Vagina (tissue), 2 donors: ENCODE measurements around the gene POU5F2. TPM values are rescaled to one million over a fixed set of nuclear protein-coding genes. Genes with fewer than 3 reads are reported as not detected.

Source experiments
- DNase-seq, 2 donors: peaks; one replicate each; pipeline ENCODE4 v3.0.0-alpha.2; 2017; ENCODE audit errors: extremely low spot score in 2 of 2
- H3K27ac ChIP-seq: fragments of 200-600 bp; sonication (generic); one replicate; pipeline ENCODE4 v1.5.1; 2019
- H3K27me3 ChIP-seq: fragments of 200-600 bp; sonication (generic); one replicate; pipeline ENCODE4 v1.5.1; 2019
- H3K36me3 ChIP-seq, 2 donors: fragments of 200-600 bp; sonication (generic); one replicate each; pipeline ENCODE4 v1.5.1; 2017 to 2019
- H3K4me1 ChIP-seq: fragments of 200-600 bp; sonication (generic); one replicate; pipeline ENCODE4 v1.5.1; 2019
- H3K4me3 ChIP-seq, 2 donors: fragments of 200-600 bp; sonication (generic); 1 replicate in 1 of 2; 2 replicates in 1 of 2; pipeline ENCODE4 v1.5.1; 2016 to 2019
- H3K9me3 ChIP-seq: fragments of 200-600 bp; sonication (generic); one replicate; pipeline ENCODE4 v1.5.1; 2019
- POLR2A ChIP-seq, 2 donors: fragments of 450-650 bp; IDR thresholded peaks; one replicate each; pipeline ENCODE4 v1.6.1; 2017; ENCODE audit warnings: antibody characterized with exemption in 2 of 2, mild to moderate bottlenecking in 2 of 2, moderate library complexity in 2 of 2
- POLR2AphosphoS5 ChIP-seq, 2 donors: sonication (generic); formaldehyde crosslinking; IDR thresholded peaks; one replicate each; pipeline ENCODE4 v1.9.0; 2017; ENCODE audit warnings: antibody characterized with exemption in 2 of 2, mild to moderate bottlenecking in 2 of 2, low read depth in 1 of 2; ENCODE audit not compliant: insufficient read depth in 1 of 2
- intact Hi-C: fragments of 100-400 bp; cut with DNase I; formaldehyde crosslinking; loops from one replicate; pipeline ENCODE4 v1.15.1; 2023
- total RNA-seq: library from RNA; depleted of rRNA; stranded (reverse); fragments of >200 nt; gene quantifications from one replicate; pipeline ENCODE4 v1.2.3, GENCODE V29; 2016
- TF ChIP-seq, protein P1 (sequence below), 3 experiments: fragments of 450-650 bp in 2 of 3; fragments of 200-600 bp in 1 of 3; sonication (generic) in 1 of 3; IDR thresholded peaks; one replicate each; pipeline ENCODE4 v1.5.1; 2017 to 2019; ENCODE audit warnings: antibody characterized with exemption in 3 of 3, mild to moderate bottlenecking in 2 of 3, moderate library complexity in 2 of 3

The POU5F2 gene
- total RNA-seq, 1 donor from 2014 or later, result 3.2 TPM

DNA sequence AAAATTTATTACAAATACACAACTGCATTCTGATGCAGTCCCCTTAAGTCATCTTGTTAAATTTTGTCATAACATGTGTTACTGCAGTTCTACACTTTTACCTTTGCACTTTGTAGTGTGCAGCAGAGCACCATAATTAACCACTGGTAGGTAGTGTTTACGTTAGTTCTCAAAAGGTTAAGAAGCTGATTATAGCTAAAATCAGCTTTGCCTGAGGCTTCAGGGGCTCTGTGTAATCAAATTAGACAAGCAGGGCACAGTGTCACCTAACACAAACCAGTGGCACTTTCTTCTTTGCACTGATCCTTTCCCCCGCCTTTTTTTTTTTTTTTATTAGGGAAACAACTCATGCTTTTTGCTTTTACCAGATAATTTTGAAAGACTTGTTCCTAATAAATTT, 26.1 kb downstream of the POU5F2 start:
- Histone ChIP-seq H3K9me3 (no peaks in the 10 kb centered on the region), H3K4me3 (no peak overlapping the region), H3K27me3 (no peaks in the 10 kb centered on the region), H3K4me1 (no peaks in the 10 kb centered on the region), H3K27ac (no peak overlapping the region), H3K36me3 (no peaks in the 10 kb centered on the region)
- DNase-seq, result no peak
- intact Hi-C loops, result no loop called here
- no peak for TF ChIP-seq POLR2A (IDR thresholded peaks at IDR 0.05)
- TF ChIP-seq POLR2AphosphoS5 (IDR thresholded peaks at IDR 0.05; ENCODE audit: insufficient read depth in 1 of 2, low read depth in 1 of 2), result no peak
- TF ChIP-seq, protein P1, sequence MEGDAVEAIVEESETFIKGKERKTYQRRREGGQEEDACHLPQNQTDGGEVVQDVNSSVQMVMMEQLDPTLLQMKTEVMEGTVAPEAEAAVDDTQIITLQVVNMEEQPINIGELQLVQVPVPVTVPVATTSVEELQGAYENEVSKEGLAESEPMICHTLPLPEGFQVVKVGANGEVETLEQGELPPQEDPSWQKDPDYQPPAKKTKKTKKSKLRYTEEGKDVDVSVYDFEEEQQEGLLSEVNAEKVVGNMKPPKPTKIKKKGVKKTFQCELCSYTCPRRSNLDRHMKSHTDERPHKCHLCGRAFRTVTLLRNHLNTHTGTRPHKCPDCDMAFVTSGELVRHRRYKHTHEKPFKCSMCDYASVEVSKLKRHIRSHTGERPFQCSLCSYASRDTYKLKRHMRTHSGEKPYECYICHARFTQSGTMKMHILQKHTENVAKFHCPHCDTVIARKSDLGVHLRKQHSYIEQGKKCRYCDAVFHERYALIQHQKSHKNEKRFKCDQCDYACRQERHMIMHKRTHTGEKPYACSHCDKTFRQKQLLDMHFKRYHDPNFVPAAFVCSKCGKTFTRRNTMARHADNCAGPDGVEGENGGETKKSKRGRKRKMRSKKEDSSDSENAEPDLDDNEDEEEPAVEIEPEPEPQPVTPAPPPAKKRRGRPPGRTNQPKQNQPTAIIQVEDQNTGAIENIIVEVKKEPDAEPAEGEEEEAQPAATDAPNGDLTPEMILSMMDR (IDR thresholded peaks at IDR 0.05), result no peak

DNA sequence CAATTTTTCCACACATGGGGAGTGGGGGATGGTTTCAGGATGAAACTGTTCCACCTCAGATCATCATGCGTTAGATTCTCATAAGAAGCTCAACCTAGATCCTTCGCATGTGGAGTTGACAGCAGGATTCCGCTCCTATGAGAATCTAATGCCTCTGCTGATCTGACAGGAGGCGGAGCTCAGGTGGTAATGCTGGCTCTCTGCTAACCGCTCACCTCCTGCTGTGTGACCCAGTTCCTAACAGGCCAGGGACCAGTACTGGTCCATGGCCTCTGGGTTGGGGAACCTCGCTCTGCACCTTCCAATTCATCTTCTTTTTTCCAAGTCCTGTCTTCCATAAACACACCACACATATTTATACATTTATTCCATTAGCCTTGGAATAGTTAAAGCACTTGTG, 33.0 kb downstream of the POU5F2 start:
- no peak for TF ChIP-seq POLR2AphosphoS5 (IDR thresholded peaks at IDR 0.05; ENCODE audit: insufficient read depth in 1 of 2, low read depth in 1 of 2)
- TF ChIP-seq POLR2A (IDR thresholded peaks at IDR 0.05), result no peak
- TF ChIP-seq, protein P1 (IDR thresholded peaks at IDR 0.05), result no peak
- Histone ChIP-seq H3K27me3 (no peaks in the 10 kb centered on the region), H3K4me3 (no peak overlapping the region), H3K36me3 (no peaks in the 10 kb centered on the region), H3K4me1 (no peaks in the 10 kb centered on the region), H3K9me3 (no peaks in the 10 kb centered on the region), H3K27ac (no peak overlapping the region)
- no peak for DNase-seq
- intact Hi-C loops, result no loop called here

DNA sequence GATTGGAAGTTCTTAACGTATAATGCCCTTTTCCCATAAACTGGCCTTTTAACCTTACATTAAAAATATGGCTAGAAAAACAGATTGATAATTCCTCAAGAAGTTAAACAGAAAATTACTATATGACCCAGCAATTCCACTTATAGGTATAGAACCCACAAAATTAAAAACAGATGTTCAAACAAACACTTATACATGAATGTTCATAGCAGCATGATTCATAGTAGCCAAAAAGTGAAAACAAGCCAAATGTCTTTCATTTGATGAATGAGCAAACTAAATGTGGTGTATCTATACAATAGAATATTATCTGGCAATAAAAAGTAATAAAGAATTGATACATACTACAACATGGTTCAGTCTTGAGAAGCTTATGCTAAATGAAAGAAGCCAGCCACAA, 35.5 kb downstream of the POU5F2 start:
- DNase-seq, result no peak
- intact Hi-C loops, result no loop called here
- H3K4me3 ChIP-seq, result no peak overlapping the region
- H3K27ac ChIP-seq, result no peak overlapping the region
- no peaks in the 10 kb centered on the region for H3K27me3 ChIP-seq
- TF ChIP-seq, protein P1 (IDR thresholded peaks at IDR 0.05), result no peak
- TF ChIP-seq POLR2A (IDR thresholded peaks at IDR 0.05) (no peak), POLR2AphosphoS5 (IDR thresholded peaks at IDR 0.05; ENCODE audit: insufficient read depth in 1 of 2, low read depth in 1 of 2) (no peak)
- no peaks in the 10 kb centered on the region for H3K36me3 ChIP-seq
- no peaks in the 10 kb centered on the region for H3K9me3 ChIP-seq
- no peaks in the 10 kb centered on the region for H3K4me1 ChIP-seq

DNA sequence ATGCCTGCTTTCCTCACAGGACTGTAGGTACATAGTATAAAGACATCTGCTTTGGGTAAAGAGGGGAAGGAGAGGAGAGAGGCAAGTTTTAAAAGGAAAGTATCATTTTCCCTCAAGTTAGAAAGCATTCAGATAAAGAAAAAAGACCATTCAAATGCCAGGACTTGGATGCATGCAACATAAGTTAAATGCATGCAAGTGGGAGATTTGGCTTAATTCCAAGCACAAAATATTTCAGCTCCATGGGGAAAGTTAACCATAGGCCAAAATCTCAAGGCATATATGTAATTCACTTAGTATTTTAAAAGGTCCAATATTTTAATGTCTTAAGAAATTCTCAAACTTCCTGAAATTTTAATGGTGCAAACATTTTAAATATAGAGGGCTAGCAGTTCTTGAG, 36.4 kb downstream of the POU5F2 start:
- H3K27ac ChIP-seq, result no peak overlapping the region
- no peaks in the 10 kb centered on the region for H3K36me3 ChIP-seq
- TF ChIP-seq, protein P1 (IDR thresholded peaks at IDR 0.05), result no peak
- no peak for TF ChIP-seq POLR2AphosphoS5 (IDR thresholded peaks at IDR 0.05; ENCODE audit: insufficient read depth in 1 of 2, low read depth in 1 of 2)
- no peak for TF ChIP-seq POLR2A (IDR thresholded peaks at IDR 0.05)
- DNase-seq, result no peak
- H3K27me3 ChIP-seq, result no peaks in the 10 kb centered on the region
- no peaks in the 10 kb centered on the region for H3K9me3 ChIP-seq
- H3K4me1 ChIP-seq, result no peaks in the 10 kb centered on the region
- intact Hi-C loops, result no loop called here
- no peak overlapping the region for H3K4me3 ChIP-seq

DNA sequence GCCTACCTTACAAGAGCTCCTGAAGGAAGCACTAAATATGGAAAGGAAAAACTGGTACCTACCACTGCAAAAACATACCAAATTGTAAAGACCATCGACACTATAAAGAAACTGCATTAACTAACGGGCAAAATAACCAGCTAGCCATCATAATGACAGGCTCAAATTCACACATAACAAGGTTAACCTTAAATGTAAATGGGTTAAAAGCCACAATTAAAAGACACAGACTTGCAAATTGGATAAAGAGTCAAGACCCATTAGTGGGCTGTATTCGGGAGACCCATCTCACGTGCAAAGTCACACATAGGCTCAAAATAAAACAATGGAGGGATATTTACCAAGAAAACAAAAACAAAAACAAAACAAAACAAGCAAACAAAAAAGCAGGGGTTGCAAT, 49.4 kb downstream of the POU5F2 start:
- intact Hi-C loops, result no loop called here
- H3K27me3 ChIP-seq, result no peaks in the 10 kb centered on the region
- H3K4me1 ChIP-seq, result no peaks in the 10 kb centered on the region
- no peak for DNase-seq
- H3K9me3 ChIP-seq, result no peaks in the 10 kb centered on the region
- TF ChIP-seq POLR2AphosphoS5 (IDR thresholded peaks at IDR 0.05; ENCODE audit: insufficient read depth in 1 of 2, low read depth in 1 of 2) (no peak), POLR2A (IDR thresholded peaks at IDR 0.05) (no peak)
- TF ChIP-seq, protein P1 (IDR thresholded peaks at IDR 0.05), result no peak
- H3K27ac ChIP-seq, result no peak overlapping the region
- no peak overlapping the region for H3K4me3 ChIP-seq
- H3K36me3 ChIP-seq, result no peaks in the 10 kb centered on the region

Other genes starting within 250 kb of the POU5F2 start
- gene NR2F1-AS1, start 160.4 kb downstream of the POU5F2 start, total RNA-seq, result 22.3 TPM
- 97.2 TPM for gene NR2F1, start 158.4 kb downstream of the POU5F2 start, total RNA-seq